ENCODE data around the gene TDRD10.
"Not testable (repeated sequence)": the region's sequence is repeated elsewhere in the genome, so short reads cannot be mapped to it uniquely, and the experiment has no call there.

Gene TDRD10

DNA sequence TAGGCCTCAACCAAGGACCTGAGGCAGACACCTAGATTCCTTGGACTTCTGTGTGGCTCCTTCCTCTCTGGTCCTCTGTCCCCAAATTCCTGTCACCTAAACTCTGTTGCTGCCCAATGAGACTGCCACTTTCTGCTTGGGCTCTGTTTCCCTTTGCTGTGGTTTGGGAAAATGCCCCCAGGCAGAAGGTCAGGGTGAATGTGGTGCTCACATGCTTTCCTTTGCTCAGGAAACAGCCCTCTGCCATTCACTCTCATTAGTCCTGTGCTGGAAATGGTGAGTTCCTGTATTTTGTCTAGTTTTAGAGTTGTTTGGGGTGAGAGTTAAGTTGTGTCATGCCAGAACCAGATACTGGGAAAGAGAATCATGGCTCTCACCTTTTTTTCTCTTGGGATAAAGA, 22.9 kb downstream of the TDRD10 start:
- H2AK5ac ChIP-seq (ENCODE audit: low read length) = no peak overlapping the region
- no peak overlapping the region for H3K18ac ChIP-seq (ENCODE audit: low read length)
- peaks cover 3 to 4% of the 10 kb centered on the region in 2 experiments for H3K4me1 ChIP-seq (ENCODE audit: control insufficient read depth in 1 of 2, insufficient read depth in 2 of 2, low read length in 2 of 2)
- H2BK120ac ChIP-seq (ENCODE audit: insufficient read depth, low read length, poor library complexity) = no peak overlapping the region
- H3K27me3 ChIP-seq (ENCODE audit: insufficient read depth, low read length) = peaks cover 4% of the 10 kb centered on the region
- no peak overlapping the region for H3K4me3 ChIP-seq (ENCODE audit: low read depth, low read length)
- no peak overlapping the region for H3K9ac ChIP-seq (ENCODE audit: low read length)
- no peaks in the 10 kb centered on the region for H3K36me3 ChIP-seq (ENCODE audit: control insufficient read depth in 1 of 2, insufficient read depth in 2 of 2, low read length in 2 of 2)
- no peak overlapping the region for H4K12ac ChIP-seq (ENCODE audit: low read depth, low read length)
- no peak overlapping the region for H3K4ac ChIP-seq (ENCODE audit: low read depth, low read length)
- no peak overlapping the region for H4K91ac ChIP-seq (ENCODE audit: low read depth, low read length)
- no peak overlapping the region for H2AFZ ChIP-seq (ENCODE audit: insufficient read depth, low read length, poor library complexity)
- no peaks in the 10 kb centered on the region for H3K79me2 ChIP-seq (ENCODE audit: control insufficient read depth, insufficient read depth, low read length, poor library complexity)
- no peaks in the 10 kb centered on the region for H3K9me3 ChIP-seq (ENCODE audit: insufficient read depth, low read depth, low read length)
- H3K79me1 ChIP-seq (ENCODE audit: low read length) = no peaks in the 10 kb centered on the region
- no peak overlapping the region for H3K27ac ChIP-seq (ENCODE audit: low read depth, low read length)
- DNase-seq = no peak
- H3K14ac ChIP-seq (ENCODE audit: low read length) = no peak overlapping the region
- no peak overlapping the region for H2BK5ac ChIP-seq (ENCODE audit: low read depth, low read length, poor library complexity)
- no peak overlapping the region for H2BK12ac ChIP-seq (ENCODE audit: low read length)
- H3K4me2 ChIP-seq (ENCODE audit: low read length) = no peak overlapping the region
- H4K8ac ChIP-seq (ENCODE audit: low read depth, low read length) = no peak overlapping the region
- no peak overlapping the region for H3K23ac ChIP-seq (ENCODE audit: low read length)

DNA sequence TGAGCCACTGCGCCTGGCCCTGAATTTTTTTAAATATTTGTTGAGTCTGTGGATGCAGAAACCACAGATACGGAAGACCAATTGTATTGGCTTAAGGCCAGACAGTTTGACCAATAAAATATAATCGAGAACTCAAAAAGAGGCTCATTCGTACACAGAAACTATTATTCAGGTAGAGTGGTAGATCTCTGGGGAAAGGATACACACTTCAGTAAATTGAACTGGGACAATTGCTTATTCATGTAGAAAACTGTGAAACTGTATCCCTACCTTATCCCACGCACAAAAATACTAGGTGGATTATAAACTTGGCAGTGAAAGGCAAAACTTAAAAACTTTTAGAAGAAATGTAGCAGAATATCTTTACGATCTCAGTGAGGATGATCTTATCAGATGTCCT, 25.2 kb downstream of the TDRD10 start:
- H3K4me1 ChIP-seq (ENCODE audit: control insufficient read depth in 1 of 2, insufficient read depth in 2 of 2, low read length in 2 of 2) = peaks cover 3 to 4% of the 10 kb centered on the region in 2 experiments
- H3K79me2 ChIP-seq (ENCODE audit: control insufficient read depth, insufficient read depth, low read length, poor library complexity) = no peaks in the 10 kb centered on the region
- no peak overlapping the region for H4K8ac ChIP-seq (ENCODE audit: low read depth, low read length)
- H2BK5ac ChIP-seq (ENCODE audit: low read depth, low read length, poor library complexity) = no peak overlapping the region
- no peak overlapping the region for H3K27ac ChIP-seq (ENCODE audit: low read depth, low read length)
- WGBS (ENCODE audit: extremely low coverage, insufficient coverage, insufficient read length) = no CpG with 5 or more reads among the region's 6 CpGs
- H3K9ac ChIP-seq (ENCODE audit: low read length) = no peak overlapping the region
- no peak overlapping the region for H4K91ac ChIP-seq (ENCODE audit: low read depth, low read length)
- no peak overlapping the region for H4K12ac ChIP-seq (ENCODE audit: low read depth, low read length)
- no peak overlapping the region for H2AFZ ChIP-seq (ENCODE audit: insufficient read depth, low read length, poor library complexity)
- H3K4me3 ChIP-seq (ENCODE audit: low read depth, low read length) = no peak overlapping the region
- H3K27me3 ChIP-seq (ENCODE audit: insufficient read depth, low read length) = no peaks in the 10 kb centered on the region
- H3K4ac ChIP-seq (ENCODE audit: low read depth, low read length) = no peak overlapping the region
- no peak overlapping the region for H3K18ac ChIP-seq (ENCODE audit: low read length)
- H2BK120ac ChIP-seq (ENCODE audit: insufficient read depth, low read length, poor library complexity) = no peak overlapping the region
- DNase-seq = no peak
- H3K23ac ChIP-seq (ENCODE audit: low read length) = no peak overlapping the region
- H3K36me3 ChIP-seq (ENCODE audit: control insufficient read depth in 1 of 2, insufficient read depth in 2 of 2, low read length in 2 of 2) = no peaks in the 10 kb centered on the region
- H3K4me2 ChIP-seq (ENCODE audit: low read length) = no peak overlapping the region
- no peak overlapping the region for H2AK5ac ChIP-seq (ENCODE audit: low read length)
- no peak overlapping the region for H3K14ac ChIP-seq (ENCODE audit: low read length)
- no peak overlapping the region for H2BK12ac ChIP-seq (ENCODE audit: low read length)
- H3K9me3 ChIP-seq (ENCODE audit: insufficient read depth, low read depth, low read length) = peaks cover 3% of the 10 kb centered on the region
- no peaks in the 10 kb centered on the region for H3K79me1 ChIP-seq (ENCODE audit: low read length)

DNA sequence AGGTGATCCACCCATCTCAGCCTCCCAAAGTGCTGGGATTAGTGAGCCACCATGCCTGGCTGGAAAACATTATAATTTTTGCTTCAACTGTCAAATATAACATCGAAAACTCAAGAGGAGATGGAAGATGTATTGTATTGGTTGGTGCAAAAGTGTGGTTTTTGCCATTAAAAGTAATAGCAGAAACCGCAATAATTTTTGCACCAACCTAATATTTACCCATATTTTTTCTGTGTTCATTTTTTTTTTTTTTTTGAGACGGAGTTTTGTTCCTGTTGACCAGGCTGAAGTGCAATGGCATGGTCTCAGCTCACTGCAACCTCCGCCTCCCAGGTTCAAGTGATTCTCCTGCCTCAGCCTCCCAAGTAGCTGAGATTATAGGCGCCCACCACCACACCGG, 27.3 kb downstream of the TDRD10 start:
- DNase-seq = no peak

DNA sequence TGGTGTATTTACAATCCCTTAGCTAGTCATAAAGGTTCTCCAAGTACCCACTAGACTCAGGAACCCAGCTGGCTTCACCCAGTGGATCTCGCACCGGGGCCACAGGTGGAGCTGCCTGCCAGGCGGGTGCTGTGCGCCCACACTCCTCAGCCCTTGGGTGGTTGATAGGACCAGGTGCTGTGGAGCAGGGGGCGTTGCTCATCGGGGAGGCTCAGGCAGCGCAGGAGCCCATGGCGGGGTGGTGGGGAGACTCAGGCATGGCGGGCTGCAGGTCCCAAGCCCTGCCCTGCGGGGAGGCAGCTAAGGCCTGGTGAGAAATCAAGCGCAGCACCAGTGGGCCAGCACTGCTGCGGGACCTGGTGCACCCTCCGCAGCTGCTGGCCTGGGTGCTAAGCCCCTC, 29.9 kb downstream of the TDRD10 start:
- no CpG with 5 or more reads among the region's 13 CpGs for WGBS (ENCODE audit: extremely low coverage, insufficient coverage, insufficient read length)

More for the DNA sequence above, 27.3 kb downstream of the TDRD10 start:
- no peak overlapping the region for H4K8ac ChIP-seq (ENCODE audit: low read depth, low read length)
- H3K4me2 ChIP-seq (ENCODE audit: low read length) = no peak overlapping the region
- H2BK120ac ChIP-seq (ENCODE audit: insufficient read depth, low read length, poor library complexity) = no peak overlapping the region
- H3K36me3 ChIP-seq (ENCODE audit: control insufficient read depth in 1 of 2, insufficient read depth in 2 of 2, low read length in 2 of 2) = no peaks in the 10 kb centered on the region
- H3K23ac ChIP-seq (ENCODE audit: low read length) = no peak overlapping the region
- no peak overlapping the region for H3K9ac ChIP-seq (ENCODE audit: low read length)
- H3K27ac ChIP-seq (ENCODE audit: low read depth, low read length) = no peak overlapping the region
- no peaks in the 10 kb centered on the region for H3K79me1 ChIP-seq (ENCODE audit: low read length)
- H2AFZ ChIP-seq (ENCODE audit: insufficient read depth, low read length, poor library complexity) = no peak overlapping the region
- H2AK5ac ChIP-seq (ENCODE audit: low read length) = no peak overlapping the region
- H4K12ac ChIP-seq (ENCODE audit: low read depth, low read length) = no peak overlapping the region
- H3K27me3 ChIP-seq (ENCODE audit: insufficient read depth, low read length) = no peaks in the 10 kb centered on the region
- H3K14ac ChIP-seq (ENCODE audit: low read length) = no peak overlapping the region
- H3K9me3 ChIP-seq (ENCODE audit: insufficient read depth, low read depth, low read length) = peaks cover 5% of the 10 kb centered on the region
- H4K91ac ChIP-seq (ENCODE audit: low read depth, low read length) = no peak overlapping the region
- no peak overlapping the region for H2BK12ac ChIP-seq (ENCODE audit: low read length)
- peaks cover 3 to 4% of the 10 kb centered on the region in 2 experiments for H3K4me1 ChIP-seq (ENCODE audit: control insufficient read depth in 1 of 2, insufficient read depth in 2 of 2, low read length in 2 of 2)
- H3K18ac ChIP-seq (ENCODE audit: low read length) = no peak overlapping the region
- H3K4ac ChIP-seq (ENCODE audit: low read depth, low read length) = no peak overlapping the region
- no CpG with 5 or more reads among the region's 6 CpGs for WGBS (ENCODE audit: extremely low coverage, insufficient coverage, insufficient read length)
- no peak overlapping the region for H3K4me3 ChIP-seq (ENCODE audit: low read depth, low read length)
- H3K79me2 ChIP-seq (ENCODE audit: control insufficient read depth, insufficient read depth, low read length, poor library complexity) = no peaks in the 10 kb centered on the region
- no peak overlapping the region for H2BK5ac ChIP-seq (ENCODE audit: low read depth, low read length, poor library complexity)

More for the DNA sequence above, 29.9 kb downstream of the TDRD10 start:
- H4K12ac ChIP-seq (ENCODE audit: low read depth, low read length); H3K79me2 ChIP-seq (ENCODE audit: control insufficient read depth, insufficient read depth, low read length, poor library complexity); H4K91ac ChIP-seq (ENCODE audit: low read depth, low read length); H2BK120ac ChIP-seq (ENCODE audit: insufficient read depth, low read length, poor library complexity); H2AK5ac ChIP-seq (ENCODE audit: low read length); H3K9ac ChIP-seq (ENCODE audit: low read length); H3K4ac ChIP-seq (ENCODE audit: low read depth, low read length); H3K79me1 ChIP-seq (ENCODE audit: low read length); H2BK5ac ChIP-seq (ENCODE audit: low read depth, low read length, poor library complexity); H3K27ac ChIP-seq (ENCODE audit: low read depth, low read length); H3K9me3 ChIP-seq (ENCODE audit: insufficient read depth, low read depth, low read length); H3K36me3 ChIP-seq (ENCODE audit: control insufficient read depth in 1 of 2, insufficient read depth in 2 of 2, low read length in 2 of 2); H2AFZ ChIP-seq (ENCODE audit: insufficient read depth, low read length, poor library complexity); H3K4me2 ChIP-seq (ENCODE audit: low read length); H3K4me1 ChIP-seq (ENCODE audit: control insufficient read depth in 1 of 2, insufficient read depth in 2 of 2, low read length in 2 of 2); H3K4me3 ChIP-seq (ENCODE audit: low read depth, low read length); DNase-seq; H3K23ac ChIP-seq (ENCODE audit: low read length); H2BK12ac ChIP-seq (ENCODE audit: low read length); H3K18ac ChIP-seq (ENCODE audit: low read length); H3K27me3 ChIP-seq (ENCODE audit: insufficient read depth, low read length); H3K14ac ChIP-seq (ENCODE audit: low read length); H4K8ac ChIP-seq (ENCODE audit: low read depth, low read length): not testable (repeated sequence)

Measured in trophoblast cell (in vitro differentiated cells and primary cell).